ENCODE data around the gene CYBC1. TPM values are rescaled to one million over a fixed set of nuclear protein-coding genes. Genes with fewer than 3 reads are reported as not detected.

CYBC1 gene
- total RNA-seq, 1 donor from 2014 or later, result 84.9 TPM

Other genes with a start within 250 kb of the CYBC1 start
- 24.7 TPM for gene CCDC57, start 237.9 kb downstream of the CYBC1 start, total RNA-seq
- gene SLC16A3, start 221.7 kb downstream of the CYBC1 start, total RNA-seq, result 65.0 TPM
- 171 TPM for gene CSNK1D, start 177.1 kb downstream of the CYBC1 start, total RNA-seq
- gene CD7, start 133.1 kb downstream of the CYBC1 start, total RNA-seq, result 3.2 TPM
- gene SECTM1, start 117.0 kb downstream of the CYBC1 start, total RNA-seq, result 14.6 TPM
- not detected for gene TEX19, start 91.5 kb downstream of the CYBC1 start, total RNA-seq
- not detected for gene UTS2R, start 79.0 kb downstream of the CYBC1 start, total RNA-seq
- gene HEXD, start 32.4 kb downstream of the CYBC1 start, total RNA-seq, result 24.1 TPM
- 22.6 TPM for gene OGFOD3, start 32.2 kb downstream of the CYBC1 start, total RNA-seq
- gene NARF, start 8.0 kb upstream of the CYBC1 start, total RNA-seq, result 57.3 TPM
- 65.3 TPM for gene FOXK2, start 69.0 kb upstream of the CYBC1 start, total RNA-seq
- gene WDR45B, start 197.7 kb upstream of the CYBC1 start, total RNA-seq, result 65.3 TPM
- gene RAB40B, start 247.9 kb upstream of the CYBC1 start, total RNA-seq, result 5.5 TPM

All from mesenteric fat pad (tissue), 1 donor.